ENCODE results near the gene TTC39B. TPM values are rescaled to one million over a fixed set of nuclear protein-coding genes. Genes with fewer than 3 reads are reported as not detected.

Gene TTC39B
- total RNA-seq, 1 experiment from 2014 or later = 6.0 TPM

DNA sequence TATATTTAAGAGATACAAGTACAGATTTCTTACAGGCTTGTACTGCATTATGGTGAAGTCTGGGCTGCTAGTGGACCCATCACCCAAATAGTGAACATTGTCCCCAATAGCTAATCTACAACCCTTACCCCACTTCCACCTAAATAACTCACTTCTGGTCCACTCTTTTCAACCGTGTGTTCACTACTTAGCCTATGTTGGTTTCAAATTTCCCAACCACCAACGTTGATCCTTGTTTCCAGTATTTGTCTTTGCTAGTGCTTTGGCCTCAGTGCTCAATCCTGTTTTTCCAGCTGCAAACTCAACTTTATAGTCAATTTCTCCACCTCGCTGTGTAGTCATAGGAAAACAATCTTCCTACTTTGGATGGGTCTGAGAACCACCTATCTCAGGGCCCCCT, 45.3 kb upstream of the TTC39B start:
- Mint-ChIP-seq H3K27ac (ENCODE audit: unreplicated experiment) (no peak overlapping the region), H3K36me3 (ENCODE audit: insufficient read depth, unreplicated experiment) (no peaks in the 10 kb centered on the region)

GRCh38 chr9:15349892-15350761, 43.1 kb upstream of the TTC39B start:
- Mint-ChIP-seq H3K36me3 (ENCODE audit: insufficient read depth, unreplicated experiment) (no peaks in the 10 kb centered on the region), H3K9me3 (ENCODE audit: low read depth, unreplicated experiment) (no peaks in the 10 kb centered on the region), H3K4me3 (ENCODE audit: low read depth, unreplicated experiment) (no peak overlapping the region), H3K27me3 (ENCODE audit: unreplicated experiment) (no peaks in the 10 kb centered on the region), H3K27ac (ENCODE audit: unreplicated experiment) (no peak overlapping the region), H3K4me1 (ENCODE audit: low read depth, unreplicated experiment) (peaks cover 7% of the 10 kb centered on the region)
- intact Hi-C loops (cut with micrococcal nuclease; ENCODE audit: unreplicated experiment) = no loop called here
- peak; percentile 29 for DNase-seq
- no TSS peak for BruUV-seq (replicated peaks)
- CTCF ChIA-PET = no interaction called here
- TF ChIP-seq CTCF (IDR thresholded peaks at IDR 0.05; ENCODE audit: unreplicated experiment) = no peak

More for the DNA sequence above, 45.3 kb upstream of the TTC39B start:
- intact Hi-C loops (cut with micrococcal nuclease; ENCODE audit: unreplicated experiment) = no loop called here
- no peak overlapping the region for H3K4me3 Mint-ChIP-seq (ENCODE audit: low read depth, unreplicated experiment)
- no peak for TF ChIP-seq CTCF (IDR thresholded peaks at IDR 0.05; ENCODE audit: unreplicated experiment)
- no peaks in the 10 kb centered on the region for H3K9me3 Mint-ChIP-seq (ENCODE audit: low read depth, unreplicated experiment)
- CTCF ChIA-PET = no interaction called here
- H3K27me3 Mint-ChIP-seq (ENCODE audit: unreplicated experiment) = no peaks in the 10 kb centered on the region
- peaks cover 7% of the 10 kb centered on the region for H3K4me1 Mint-ChIP-seq (ENCODE audit: low read depth, unreplicated experiment)
- no TSS peak for BruUV-seq (replicated peaks)
- DNase-seq = no peak

DNA sequence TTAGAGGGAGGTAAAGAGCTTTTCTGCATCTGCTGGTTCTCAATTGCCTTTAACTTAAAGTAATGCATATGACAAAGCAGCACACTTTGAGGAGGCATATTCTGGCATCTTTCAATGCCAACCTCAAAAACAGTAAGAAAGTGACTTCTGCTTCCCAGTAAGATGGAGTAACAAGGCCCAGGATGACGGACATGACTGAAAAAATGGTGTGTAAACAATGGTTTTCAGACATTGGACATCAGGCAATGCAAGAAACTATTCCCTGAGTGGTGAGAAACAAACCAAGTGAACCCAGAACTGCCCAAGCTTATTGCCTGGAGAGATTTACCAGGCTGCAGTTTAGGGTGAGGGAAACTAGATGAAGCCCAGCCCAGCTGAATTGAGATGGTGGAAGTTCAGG, 39.8 kb upstream of the TTC39B start:
- no peaks in the 10 kb centered on the region for H3K4me1 Mint-ChIP-seq (ENCODE audit: low read depth, unreplicated experiment)
- no peak overlapping the region for H3K27ac Mint-ChIP-seq (ENCODE audit: unreplicated experiment)
- H3K4me3 Mint-ChIP-seq (ENCODE audit: low read depth, unreplicated experiment) = no peak overlapping the region
- H3K9me3 Mint-ChIP-seq (ENCODE audit: low read depth, unreplicated experiment) = no peaks in the 10 kb centered on the region
- no peak for DNase-seq
- intact Hi-C loops (cut with micrococcal nuclease; ENCODE audit: unreplicated experiment) = no loop called here
- H3K27me3 Mint-ChIP-seq (ENCODE audit: unreplicated experiment) = no peaks in the 10 kb centered on the region
- CTCF ChIA-PET = interaction anchor here (0.8 kb wide), 1 partner anchor 14 kb away, joined by 3 read pairs; no protein-coding TSS in a partner anchor
- no peaks in the 10 kb centered on the region for H3K36me3 Mint-ChIP-seq (ENCODE audit: insufficient read depth, unreplicated experiment)
- no peak for TF ChIP-seq CTCF (IDR thresholded peaks at IDR 0.05; ENCODE audit: unreplicated experiment)
- no TSS peak for BruUV-seq (replicated peaks)

DNA sequence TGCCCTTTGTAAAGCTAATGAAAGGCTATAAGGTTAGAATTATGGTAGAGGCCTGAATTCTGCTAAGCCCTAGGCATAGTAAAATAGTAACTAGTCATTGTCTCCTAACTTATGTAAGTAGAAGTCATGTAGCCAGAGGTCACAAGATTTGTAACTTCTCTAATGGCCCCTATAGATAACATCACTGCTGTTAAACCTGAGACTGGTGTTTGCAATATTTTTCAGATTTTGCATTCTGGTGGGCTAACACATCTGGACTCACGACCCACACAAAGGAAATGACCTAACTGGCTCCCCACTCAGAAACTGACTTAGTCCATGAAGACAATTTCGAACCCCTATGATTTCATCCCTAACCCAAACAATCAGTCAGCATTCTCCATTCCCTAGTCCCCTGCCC, 37.2 kb upstream of the TTC39B start:
- intact Hi-C loops (cut with micrococcal nuclease; ENCODE audit: unreplicated experiment) = no loop called here
- Mint-ChIP-seq H3K4me3 (ENCODE audit: low read depth, unreplicated experiment) (no peak overlapping the region), H3K36me3 (ENCODE audit: insufficient read depth, unreplicated experiment) (no peaks in the 10 kb centered on the region), H3K9me3 (ENCODE audit: low read depth, unreplicated experiment) (peaks cover 2% of the 10 kb centered on the region), H3K27me3 (ENCODE audit: unreplicated experiment) (no peaks in the 10 kb centered on the region), H3K4me1 (ENCODE audit: low read depth, unreplicated experiment) (no peaks in the 10 kb centered on the region), H3K27ac (ENCODE audit: unreplicated experiment) (no peak overlapping the region)
- BruUV-seq (replicated peaks) = no TSS peak
- DNase-seq = no peak
- no peak for TF ChIP-seq CTCF (IDR thresholded peaks at IDR 0.05; ENCODE audit: unreplicated experiment)
- CTCF ChIA-PET = interaction anchor here (0.7 kb wide), 1 partner anchor 46 kb away, joined by 4 read pairs; no protein-coding TSS in a partner anchor

Measured in Calu3 (cell line).